ENCODE measurements around the gene LRRC45.

LRRC45 gene

GRCh38 chr17:81993729-81994592 is 29.1 kb upstream of the LRRC45 start:
- no peak for DNase-seq (ENCODE audit: low read depth)

- no peak for DNase-seq (ENCODE audit: low read depth)
These were observed 28.3 kb upstream of the LRRC45 start for GRCh38 chr17:81994593-81995462.

- DNase-seq (ENCODE audit: low read depth): no peak
These were observed 27.5 kb upstream of the LRRC45 start for GRCh38 chr17:81995463-81996231.

DNA sequence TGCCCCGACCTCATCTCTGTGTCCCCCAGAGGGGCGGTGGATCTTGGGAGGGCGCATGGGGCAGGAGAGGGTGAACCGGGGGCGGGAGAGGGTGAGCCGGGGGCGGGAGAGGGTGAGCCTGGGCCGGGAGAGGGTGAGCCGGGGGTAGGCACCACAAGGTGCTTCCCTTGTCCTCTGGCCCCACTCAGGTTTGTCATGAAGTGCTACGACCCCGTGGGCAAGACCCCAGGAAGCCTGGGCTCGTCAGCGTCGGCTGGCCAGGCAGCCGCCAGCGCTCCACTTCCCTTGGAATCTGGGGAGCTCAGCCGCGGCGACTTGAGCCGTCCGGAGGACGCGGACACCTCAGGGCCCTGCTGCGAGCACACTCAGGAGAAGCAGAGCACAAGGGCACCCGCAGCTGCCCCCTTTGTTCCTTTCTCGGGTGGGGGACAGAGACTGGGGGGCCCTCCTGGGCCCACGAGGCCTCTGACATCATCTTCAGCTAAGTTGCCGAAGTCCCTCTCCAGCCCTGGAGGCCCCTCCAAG is 26.8 kb upstream of the LRRC45 start:
- no peak for DNase-seq (ENCODE audit: low read depth)

DNA sequence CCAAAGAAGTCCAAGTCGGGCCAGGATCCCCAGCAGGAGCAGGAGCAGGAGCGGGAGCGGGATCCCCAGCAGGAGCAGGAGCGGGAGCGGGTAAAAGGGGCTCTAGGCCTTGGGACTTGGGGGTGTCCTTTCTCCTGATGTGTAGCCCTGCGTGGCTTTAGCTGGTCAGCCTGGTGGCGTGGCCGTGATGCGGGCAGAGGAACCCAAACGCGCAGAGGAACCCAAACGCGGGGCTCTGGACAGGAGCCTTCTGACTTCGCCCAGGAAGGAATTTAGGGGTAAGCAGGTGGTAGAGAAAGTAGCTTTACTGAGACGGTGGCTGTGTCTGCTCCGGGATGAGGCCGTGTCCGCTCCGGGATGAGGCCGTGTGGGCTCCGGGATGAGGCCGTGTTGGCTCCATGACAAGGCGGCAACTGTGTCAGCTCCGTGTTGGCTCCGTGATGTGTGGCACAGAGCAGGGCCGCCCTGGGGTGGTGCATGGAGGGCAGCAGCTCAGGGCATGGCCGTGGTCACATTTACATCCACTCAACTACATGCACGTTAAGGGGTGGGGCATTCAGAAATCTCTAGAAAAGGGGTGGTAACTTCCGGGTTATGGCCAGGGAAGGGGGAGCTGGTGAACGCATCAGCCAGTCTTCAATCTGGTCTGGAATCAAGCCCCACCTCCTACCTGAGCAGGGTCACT is 26.2 kb upstream of the LRRC45 start:
- DNase-seq (ENCODE audit: low read depth): no peak

GRCh38 chr17:81998212-81998611 is 24.9 kb upstream of the LRRC45 start:
- no peak for DNase-seq (ENCODE audit: low read depth)

DNA sequence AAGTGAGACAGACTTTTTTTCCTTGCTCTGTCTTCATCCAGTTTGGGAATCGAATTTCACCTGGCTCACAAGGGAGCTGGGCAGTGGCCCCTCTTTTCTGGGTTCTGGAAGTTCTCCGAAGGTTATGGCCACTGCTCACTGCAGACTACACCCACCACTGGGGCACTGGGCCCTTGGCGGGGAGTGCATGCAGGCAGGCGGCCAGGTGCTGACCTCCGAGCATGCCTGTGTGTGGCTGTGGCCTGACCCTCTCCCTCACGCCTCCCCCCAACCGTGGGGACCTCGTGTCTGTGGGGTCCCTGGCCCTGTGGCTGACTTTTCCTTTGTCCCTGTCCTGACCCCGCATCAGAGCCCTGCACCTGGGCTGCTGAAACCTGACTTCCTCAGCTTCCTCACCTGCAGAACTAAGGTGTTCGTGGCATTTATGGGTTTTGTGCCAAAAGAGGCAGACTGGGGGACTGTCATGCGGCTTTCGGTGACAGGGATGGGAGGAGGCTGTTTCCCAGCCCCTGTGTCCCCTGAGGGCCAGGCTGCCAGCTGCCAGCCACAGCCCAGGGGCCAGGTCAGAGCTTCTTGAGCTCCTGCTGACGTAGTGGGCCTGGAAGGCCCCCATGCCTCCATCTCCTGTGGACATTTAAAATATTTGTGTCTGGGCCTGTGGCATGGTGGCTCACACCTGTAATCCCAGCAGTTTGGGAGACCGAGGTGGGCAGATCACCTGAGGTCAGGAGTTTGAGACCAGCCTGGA is 24.2 kb upstream of the LRRC45 start:
- DNase-seq (ENCODE audit: low read depth): no peak

DNA sequence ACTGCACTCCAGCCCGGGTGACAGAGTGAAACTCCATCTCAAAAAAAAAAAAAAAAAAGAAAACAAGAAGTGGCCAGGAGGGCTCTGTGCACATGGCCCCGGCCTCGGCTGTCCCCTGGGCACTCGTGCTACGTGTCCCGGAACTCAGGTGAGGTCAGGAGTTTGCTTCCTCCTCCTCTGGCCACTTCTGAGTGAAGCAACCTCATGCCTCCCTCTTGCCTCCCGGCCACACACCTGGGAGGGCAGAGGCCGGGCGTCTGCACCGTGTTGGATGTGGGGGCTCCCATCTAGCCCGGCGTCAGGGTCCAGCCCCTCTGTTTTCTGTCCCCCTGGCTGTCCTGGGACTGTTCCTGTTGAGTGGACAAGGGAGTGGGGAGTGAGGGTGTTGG is 23.5 kb upstream of the LRRC45 start:
- DNase-seq (ENCODE audit: low read depth): no peak

DNA sequence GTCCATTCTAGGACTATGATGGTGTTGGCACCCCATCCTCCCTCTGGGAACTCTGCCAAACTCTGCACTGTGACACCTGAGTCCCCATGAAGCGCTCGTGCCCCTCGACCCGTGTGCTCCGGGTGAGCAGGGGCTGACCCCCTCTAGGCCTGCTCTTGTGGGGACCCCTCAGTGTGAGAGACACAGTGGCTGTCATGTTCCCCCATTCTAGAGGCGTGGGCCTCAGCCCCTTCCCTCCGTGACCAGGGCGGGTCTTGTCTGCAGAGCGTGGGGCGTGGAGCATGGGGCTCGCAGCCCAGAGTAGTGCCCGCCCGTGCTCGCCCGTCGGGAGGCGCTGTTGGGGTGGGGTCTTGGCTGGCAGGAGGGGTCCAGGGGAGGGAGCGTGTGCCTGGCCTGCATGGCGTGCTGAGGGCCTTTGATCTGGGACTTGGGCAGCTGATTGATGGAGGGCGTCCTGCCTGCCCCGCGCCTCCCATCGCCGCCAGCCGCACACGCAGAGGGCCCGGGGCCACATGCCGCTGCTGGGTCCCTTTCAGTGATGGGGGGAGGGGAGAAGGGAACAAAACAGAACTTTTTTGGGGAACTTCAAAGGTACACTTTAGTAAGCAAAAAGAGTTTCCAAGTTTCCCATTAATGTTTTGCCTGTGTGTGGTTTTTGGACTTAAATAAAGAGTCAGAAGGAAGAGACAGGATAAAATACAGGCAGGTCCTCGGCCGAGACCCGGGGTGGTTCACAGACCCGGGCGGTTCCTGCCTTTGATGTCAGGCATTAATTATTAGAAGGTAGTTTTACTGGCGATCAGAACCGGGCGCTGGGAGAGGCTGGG is 22.9 kb upstream of the LRRC45 start:
- no peak for DNase-seq (ENCODE audit: low read depth)

DNA sequence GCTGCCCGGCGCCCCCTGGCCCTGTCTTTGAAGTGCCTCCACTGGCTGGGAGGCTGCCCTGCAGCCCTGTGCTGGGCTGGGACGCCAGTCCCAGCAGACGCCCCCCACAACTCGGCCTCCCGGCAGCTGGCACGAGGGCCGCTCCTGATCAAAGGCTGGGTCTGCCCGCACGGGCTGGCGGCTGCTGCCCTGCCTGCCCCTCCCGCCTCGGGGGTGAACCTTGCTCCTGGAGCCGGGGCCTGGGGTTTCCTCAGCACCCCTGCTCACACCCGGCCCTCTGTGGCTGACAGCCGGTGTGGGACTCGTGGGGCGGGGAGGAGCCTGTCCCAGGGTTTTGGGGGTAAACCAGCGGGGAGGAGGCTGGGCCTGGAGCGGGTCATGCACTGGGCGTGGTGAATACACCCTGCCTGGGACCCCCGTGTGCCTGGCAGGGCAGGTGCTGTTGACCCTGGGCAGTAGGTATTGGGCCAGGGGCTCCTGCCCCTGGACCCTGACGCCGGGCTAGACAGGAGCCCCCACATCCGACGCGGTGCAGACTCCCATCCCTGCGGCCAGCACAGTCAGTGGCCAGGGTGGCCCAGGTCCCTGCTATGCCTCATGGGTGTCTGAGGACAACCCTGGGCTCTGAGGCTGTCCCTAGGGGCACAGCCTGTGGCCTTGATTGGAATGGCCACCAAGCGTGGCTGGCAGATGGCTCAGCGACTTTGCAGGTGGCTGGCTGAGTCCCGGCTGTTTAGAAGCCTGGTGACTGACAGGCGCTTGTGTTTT is 22.1 kb upstream of the LRRC45 start:
- DNase-seq (ENCODE audit: low read depth): no peak

GRCh38 chr17:82001571-82002056 is 21.5 kb upstream of the LRRC45 start:
- DNase-seq (ENCODE audit: low read depth): no peak

GRCh38 chr17:82003411-82004381 is 19.4 kb upstream of the LRRC45 start:
- no peak for DNase-seq (ENCODE audit: low read depth)

GRCh38 chr17:82004517-82005455 is 18.3 kb upstream of the LRRC45 start:
- no peak for DNase-seq (ENCODE audit: low read depth)

GRCh38 chr17:82005701-82006348 is 17.3 kb upstream of the LRRC45 start:
- no peak for DNase-seq (ENCODE audit: low read depth)

- no peak for DNase-seq (ENCODE audit: low read depth)
These were observed 16.5 kb upstream of the LRRC45 start for GRCh38 chr17:82006468-82007227.

GRCh38 chr17:82007228-82007494 is 15.9 kb upstream of the LRRC45 start:
- DNase-seq (ENCODE audit: low read depth): no peak

Measured in stimulated activated CD8-positive, alpha-beta memory T cell treated with anti-CD3 and anti-CD28 coated beads, Interleukin-4, amount 100 ng/mL, for 24 hours (primary cell).